Stimulated activated CD4-positive, alpha-beta T cell treated with anti-CD3 and anti-CD28 coated beads, Interleukin-2, amount 100 ng/mL, for 48 hours (primary cell): ENCODE measurements around the gene LCN10.

Experiments
- DNase-seq, 2 donors: peaks; one replicate each; pipeline ENCODE4 v3.0.0-alpha.2; 2020

LCN10 gene

DNA sequence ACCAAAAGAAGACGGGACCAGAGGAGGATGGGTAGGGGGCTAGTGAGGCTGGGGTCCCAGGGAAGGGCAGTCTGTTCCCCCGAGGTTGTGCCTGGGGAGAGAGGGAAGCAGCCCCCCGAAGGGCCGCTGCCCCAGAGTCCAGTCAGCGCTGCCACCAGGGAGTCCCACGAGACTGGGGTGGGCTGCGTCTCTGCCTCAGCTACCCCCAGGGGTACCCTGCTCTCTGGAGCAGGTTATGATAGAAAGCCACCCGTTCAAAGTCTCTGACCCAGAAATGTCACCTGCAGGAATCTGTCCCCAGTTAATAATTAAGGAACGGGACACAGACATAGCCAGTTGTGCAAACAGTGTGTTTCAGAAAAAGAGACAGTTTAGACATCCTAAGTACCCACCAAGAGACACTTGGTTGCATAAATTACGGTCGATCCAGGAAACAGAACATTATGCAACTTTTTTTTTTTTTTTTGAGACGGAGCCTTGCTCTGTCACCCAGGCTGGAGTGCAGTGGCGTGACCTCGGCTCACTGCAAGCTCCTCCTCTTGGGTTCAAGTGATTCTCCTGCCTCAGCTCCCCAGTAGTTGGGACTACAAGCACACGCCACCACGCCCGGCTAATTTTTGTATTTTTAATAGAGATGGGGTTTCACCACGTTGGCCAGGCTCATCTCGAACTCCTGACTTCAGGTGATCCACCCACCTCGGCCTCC lies 44.8 kb downstream of the LCN10 start:
- DNase-seq = no peak

DNA sequence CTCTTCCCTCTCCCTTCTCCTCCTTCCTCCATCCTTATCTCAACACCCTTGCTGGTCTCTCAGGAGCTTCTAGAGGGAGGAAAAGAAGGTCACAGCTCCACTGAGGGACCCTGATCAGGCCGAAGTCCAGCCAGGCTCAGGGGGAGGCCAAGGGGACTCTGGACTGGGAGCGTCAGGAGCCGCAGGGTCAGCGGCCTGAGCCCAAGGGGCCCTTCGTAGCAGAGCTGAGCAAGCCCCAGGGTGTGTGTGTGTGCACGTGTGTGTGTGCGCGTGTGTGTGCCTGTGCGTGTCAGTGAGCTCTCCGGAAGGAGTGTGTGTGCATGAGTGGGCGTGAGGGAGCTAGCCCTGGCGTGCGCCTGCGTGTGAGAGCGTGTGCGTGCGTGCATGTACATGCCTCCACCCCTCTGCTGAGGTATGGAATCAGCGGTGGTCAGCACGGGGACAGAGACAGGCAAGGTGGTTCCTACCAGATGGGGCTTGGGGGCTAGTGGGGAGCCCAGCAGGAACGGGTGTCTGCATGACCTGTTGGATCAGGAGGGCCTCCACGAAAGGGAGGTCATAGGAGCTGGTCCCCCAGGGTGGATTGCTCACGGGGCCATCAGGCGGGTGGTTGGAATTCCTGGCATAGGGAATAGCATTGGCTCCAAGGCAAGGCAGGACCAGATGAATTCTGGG lies 45.5 kb downstream of the LCN10 start:
- DNase-seq = no peak

DNA sequence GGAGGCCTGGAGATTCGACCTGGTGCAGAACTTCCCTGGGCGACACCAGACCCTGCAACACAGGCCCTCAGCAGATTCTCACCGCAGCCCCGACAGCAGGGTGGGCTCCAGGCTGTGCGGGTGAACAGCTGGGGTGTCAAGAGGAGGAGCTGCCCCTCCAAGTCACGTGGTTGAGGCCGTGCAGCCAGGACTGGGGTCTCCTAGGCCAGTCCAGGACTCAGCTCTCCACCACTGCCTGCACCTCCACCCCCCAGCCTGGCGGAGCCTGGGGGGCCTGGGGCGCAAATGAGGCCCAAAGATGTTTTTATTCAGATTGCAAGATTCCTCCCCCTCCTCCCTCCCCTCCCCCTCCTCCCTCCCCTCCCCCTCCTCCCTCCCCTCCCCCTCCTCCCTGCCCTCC lies 46.2 kb downstream of the LCN10 start:
- DNase-seq = no peak

DNA sequence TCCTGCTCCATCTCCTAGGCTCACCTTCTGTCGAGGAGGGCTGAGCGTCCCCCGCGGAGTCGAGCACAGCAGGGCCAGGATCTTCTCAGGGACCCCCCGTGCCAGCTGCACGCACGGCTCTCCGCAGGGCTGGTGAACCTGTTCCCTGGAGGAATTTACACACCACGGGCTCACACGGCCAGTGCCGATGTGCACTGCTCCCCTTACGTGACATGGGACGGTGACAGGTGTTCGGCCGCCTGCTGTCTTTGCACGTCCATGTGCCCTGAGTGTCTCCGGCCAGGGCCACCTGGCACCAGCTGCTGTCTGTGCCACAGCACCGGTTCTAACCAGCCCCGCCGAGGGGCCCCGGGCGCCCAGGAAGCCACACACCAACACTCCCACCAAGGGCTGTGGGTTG lies 46.8 kb downstream of the LCN10 start:
- DNase-seq = no peak

DNA sequence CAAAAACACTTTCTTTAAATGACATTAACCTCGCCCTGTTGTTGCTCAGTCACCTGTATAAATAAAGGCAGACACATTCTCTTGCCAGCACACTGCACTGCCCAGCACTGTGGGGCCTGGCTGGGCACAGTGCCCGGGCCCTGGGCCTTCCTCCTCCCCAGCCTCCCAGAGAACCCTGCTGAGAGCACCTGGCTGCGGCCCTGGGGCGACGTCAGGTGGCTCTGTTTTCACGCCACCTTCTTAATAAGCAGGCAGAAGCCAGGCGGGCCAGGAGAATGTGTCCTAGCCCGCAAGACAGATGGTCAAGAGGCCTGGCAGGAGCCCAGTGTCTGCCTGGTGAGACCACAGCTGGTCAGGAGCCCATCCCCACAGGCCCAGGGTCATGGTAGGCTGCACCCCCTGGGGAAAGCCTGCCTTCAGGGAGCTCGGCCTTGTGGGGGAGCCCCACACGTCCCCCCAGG lies 47.3 kb downstream of the LCN10 start:
- DNase-seq = no peak

DNA sequence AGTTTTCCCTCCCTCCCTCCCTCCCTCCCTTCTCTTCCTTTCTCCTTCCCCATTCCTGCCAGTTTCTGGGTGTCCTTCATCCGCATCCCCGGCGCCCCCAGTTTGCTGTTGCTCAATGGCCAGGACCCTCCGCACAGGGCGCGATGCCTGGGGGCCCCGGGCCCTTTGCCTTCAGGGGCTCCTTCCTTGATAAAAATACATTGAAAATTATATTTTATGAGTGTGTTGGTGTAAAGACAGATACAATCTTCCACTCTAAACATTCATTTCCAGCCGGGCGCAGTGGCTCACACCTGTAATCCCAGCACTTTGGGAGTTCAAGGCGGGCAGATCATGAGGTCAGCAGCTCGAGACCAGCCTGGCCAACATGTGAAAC lies 47.9 kb downstream of the LCN10 start:
- DNase-seq = no peak

DNA sequence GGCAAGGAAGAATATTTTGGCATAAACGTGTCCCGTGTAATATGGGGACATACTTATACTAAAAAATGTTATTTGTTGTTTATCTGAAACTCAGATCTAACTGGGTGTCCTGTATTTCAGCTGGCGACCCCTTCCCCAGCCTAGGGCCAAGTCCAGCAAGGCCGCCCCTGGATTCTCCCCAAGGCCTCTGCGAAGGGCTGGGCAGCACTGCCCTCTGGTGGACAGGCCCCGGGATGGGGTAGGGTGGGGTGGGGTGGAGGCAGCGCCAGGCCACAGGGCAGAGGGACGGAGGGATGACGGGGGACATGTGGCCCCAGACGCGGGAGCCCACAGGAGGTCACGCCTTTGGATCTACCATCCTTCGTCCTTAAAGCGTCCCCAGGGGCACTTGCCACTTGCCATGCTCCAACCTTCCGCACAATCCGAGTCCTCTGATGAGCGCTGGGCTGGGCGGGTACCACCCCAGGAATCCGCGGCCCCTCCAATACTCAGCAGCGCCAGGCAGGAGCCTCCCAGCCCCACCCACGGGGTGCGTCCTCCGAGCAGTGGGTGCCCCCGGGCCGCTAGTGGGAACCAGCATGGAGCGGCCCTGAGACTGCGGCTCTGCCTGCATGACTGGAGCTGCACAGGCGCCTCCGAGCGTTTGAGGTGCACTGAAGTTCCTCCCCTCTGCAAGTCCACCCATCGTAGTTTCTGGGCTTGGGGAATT lies 48.4 kb downstream of the LCN10 start:
- DNase-seq = peak; percentile 43 to 52

DNA sequence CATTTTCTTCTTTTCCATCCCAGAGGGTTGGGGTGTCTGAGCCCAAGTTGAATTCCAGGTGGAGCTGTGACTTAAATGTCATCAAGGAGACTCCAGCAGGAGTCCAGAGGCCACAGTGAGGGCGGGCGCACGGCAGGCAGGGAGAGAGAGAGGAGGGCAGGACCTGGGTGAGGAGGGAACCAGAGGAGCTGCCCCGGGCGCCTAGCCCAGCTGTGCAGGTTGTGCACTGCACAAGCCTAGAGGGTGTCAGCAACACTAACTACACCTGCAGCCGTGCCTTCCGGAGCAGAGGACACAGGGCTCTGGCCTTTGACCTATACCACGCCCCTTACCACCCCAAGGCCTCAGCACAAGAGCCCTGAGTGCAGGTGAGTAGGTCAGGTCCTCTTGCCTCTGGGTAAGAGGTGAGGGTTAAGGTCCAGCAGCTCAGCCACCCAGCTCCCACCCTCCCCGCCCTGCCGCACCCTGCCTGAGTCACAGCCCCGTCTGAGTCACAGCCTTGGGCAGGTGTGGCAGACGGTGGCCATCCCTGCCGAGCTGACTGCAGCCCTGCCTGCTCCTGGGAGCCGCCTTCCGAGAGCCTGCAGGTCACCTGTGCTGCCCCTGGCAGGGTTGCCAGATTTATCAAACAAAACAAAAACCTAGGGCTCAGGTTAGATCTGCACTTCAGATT lies 49.1 kb downstream of the LCN10 start:
- no peak for DNase-seq

DNA sequence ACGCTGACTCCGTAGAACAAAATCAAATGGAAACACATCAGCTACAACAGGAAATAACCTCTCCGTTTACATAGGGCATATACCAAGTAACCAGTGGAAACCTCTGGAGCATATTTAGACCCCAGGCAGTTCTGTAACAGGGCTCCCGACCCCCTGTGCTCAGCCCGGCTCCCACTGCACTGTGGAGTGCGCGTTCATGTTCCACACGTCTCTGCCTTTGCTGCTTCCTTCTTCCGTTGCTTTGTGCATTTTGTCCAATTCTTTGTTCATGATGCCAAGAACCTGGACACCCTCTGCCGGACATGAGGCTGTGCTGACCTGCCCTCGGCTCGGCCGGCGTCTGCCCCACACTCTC lies 49.6 kb downstream of the LCN10 start:
- no peak for DNase-seq

DNA sequence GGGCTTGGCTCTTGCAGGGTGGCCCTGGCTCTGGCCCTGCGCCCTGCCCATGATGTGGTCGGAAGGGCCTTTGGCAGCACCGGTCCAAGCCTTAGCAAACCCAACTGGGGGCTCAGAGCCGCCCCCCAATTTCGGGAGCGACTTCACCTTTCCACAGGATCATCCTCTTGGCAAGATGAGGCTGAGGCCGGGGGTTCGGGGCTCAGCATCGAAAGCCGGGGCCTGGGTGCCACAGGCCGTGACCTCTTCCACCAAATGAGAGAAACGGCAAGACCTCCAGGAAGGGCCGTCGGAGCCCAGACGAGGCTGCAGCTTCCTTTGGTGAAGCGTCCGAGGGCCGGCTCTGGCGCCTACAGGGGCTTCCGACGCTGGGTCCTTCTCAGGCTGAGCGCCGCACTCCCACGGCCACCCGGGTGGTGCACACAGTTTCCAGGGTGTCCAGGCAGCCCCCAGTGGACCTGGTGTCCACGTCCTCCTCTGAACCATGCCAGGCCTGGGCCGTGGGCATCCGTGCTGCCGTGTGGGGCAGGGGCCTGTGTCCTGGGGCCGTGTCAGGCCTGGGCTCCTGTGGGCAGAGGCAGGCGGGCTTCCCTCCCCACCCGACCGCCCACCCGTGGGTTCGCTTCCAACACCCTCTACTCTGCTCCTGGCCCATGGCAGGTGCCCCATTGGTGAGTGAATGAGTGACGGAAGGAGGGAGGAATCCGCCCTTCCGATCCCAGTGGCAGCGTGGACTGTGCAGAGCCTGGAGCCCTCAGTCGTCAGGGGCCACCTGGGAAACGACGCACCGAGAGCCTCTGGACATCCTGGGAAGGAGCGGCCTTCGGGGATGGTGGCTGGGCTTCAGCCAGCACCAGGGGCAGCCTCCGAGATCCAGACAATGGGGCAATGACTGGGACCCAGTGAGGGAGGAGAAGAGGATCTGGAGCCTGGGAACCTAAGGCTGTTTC lies 50.3 kb downstream of the LCN10 start:
- no peak for DNase-seq

DNA sequence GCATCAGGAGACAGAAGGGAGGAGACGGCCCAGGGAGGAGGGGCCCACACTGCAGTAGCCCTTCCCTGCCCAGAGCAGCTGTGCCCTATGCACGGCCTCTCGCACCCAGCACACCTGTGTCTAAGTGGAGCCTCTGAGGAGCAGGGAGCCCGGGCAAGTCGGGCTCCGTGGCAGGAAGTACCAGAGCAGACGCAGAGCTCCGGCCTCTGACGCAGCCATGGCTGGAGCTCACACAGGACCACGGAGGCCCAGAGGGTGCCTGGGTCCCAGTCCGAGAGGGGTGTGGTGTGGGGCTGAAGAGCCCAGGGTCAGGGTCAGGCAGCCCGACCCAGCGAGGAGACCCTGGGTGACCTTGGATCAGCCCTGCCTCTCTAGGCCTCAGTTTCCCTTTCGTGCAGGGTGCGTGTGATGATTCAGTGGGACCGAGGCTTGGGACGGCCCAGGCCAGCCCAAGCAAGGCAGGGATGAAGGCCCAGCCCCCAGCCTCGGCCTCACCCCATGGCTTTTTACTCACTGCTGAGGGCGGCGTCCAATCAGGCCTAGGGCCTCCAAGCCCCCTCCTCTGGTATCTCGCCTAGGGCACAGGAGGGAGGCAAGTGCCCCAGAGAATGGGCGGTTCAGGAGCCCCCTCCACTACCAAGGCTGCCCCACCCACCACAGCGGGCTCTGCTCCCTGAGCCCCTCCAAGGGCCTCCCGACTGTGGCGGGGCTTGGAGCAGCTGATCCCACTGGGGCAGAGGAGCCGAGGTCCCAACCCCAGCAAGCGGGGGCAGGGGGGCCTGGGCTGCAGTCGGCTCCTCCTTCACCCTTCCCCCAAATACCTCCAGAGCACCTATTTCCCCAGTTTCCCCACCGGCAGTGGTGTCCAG lies 51.2 kb downstream of the LCN10 start:
- DNase-seq = no peak

DNA sequence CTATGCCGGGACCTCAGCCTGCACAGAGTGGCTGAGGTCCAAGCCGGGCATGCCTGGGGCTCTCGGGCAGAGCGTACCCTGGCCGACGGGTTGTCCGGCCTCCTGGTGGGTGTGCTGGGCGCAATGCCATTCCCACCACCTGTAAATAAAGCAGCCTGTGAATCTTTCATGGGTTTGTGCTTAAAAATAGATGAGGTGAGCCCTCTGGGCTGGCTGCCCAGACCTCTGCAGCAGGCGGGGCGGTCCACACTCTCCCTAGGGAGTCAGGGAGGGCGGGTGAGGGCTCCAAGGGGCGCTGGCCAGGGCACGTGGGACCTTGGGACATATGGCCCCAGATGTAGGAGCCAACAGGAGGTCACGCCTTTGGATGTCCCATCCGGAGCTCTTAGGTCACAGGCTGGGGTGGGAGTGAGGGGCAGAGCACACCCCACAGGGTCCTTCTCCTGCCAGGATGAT lies 51.9 kb downstream of the LCN10 start:
- DNase-seq = no peak

DNA sequence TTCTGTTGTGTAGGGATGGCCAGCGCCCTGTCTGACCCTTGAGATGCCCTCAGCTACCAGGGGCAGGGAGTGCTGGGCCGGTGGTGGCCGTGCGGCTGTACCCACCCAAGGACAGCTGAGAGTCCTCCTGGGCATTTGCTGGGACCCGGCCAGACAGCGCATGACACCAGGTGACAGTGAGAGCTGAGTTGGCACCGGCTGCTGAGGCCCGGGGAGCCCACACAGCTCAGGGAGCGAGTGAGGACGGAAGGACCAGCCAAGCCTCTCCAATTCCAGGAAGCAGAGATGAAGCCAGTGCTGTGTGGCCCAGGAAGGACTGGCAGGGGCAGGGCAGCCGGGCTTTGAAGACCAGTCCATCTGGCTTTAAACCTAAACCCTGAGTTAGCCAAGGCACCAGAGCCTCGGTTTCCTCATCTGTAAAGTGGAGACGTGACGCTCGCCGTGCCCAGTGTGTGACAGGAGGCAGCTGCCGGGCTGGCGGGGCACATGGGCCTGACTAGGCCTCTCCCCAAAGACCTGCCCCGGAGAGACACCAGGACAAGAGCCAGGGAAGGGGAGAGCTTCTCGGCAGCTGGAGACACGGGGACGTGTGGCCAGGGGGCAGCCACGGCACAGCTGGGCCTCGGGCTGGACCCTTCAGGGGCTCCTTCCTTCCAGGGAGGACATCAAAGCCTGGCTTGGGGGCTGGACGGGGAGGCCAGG lies 52.5 kb downstream of the LCN10 start:
- no peak for DNase-seq

DNA sequence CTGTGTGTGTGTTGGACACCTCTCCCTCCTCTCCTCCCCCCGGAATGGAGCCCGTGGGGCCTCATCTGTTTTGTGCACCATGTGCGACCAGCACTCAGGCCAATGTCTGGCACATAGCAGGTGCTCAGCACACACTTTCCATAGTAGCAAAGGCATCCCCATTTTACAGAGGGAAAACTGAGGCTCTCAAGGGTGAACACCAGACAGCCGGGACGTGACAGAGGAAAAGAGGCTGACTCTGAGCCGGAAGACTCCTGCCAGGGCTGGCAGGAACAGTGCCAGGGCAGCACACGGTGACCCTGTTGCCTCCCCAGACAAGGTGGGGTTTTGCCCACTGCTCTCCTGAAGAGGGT lies 53.7 kb downstream of the LCN10 start:
- DNase-seq = no peak

DNA sequence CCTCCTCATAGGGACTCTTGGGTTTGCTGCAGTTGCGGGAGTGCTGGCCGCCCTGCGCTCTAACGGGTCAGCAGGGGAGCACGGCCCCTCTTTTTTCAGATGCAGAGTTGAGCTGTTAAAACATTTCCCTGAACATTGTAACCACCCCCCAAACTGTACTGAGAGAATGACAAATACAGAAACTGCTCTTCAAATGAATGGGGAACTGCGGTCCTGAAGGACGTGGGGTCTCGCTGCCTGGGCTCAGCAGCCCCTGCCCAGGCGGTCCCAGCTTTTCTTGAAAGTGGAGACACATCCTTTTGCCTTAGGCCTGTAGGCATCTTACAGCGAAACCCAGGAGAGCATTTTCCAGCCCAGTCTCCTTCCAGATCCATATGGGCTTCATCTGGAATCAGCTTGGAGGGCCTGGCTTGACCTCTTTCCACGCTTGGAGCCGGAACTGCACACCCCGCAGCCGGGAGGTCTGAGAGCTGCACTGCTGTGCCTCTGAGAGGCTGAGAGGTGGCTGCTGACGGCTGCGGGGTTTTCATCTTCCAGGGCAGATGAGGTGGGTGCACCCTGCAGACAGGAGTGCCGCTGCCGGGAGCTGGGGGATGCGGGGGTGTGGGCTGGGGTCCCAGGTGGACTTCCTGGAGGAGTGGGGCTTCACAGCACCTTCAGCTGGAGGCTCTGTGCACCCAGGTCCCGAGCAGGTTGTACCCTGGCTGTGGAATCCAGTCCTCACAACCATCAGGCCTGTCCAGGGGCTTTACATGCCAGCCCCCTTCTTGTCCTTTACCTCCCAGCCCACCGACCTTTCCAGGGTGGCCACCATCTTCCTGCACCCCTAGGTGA lies 54.2 kb downstream of the LCN10 start:
- DNase-seq = no peak
